ENCODE results near the gene WAS. TPM values are rescaled to one million over a fixed set of nuclear protein-coding genes. Genes with fewer than 3 reads are reported as not detected.

The WAS gene
- total and polyA plus RNA-seq, 2 experiments from 2014 or later = 0.73 TPM; not detected in 1

GRCh38 chrX:48726596-48726995 lies 43.0 kb downstream of the WAS start:
- Histone ChIP-seq H4K20me1 (ENCODE audit: insufficient read depth, poor library complexity, severe bottlenecking) (no peaks in the 10 kb centered on the region), H3K4me2 (no peak overlapping the region), H3K27me3 (no peaks in the 10 kb centered on the region), H3K4me3 (no peak overlapping the region), H3K27ac (no peak overlapping the region), H3K36me3 (replicated peaks; ENCODE audit: insufficient read depth, low read depth) (no peaks in the 10 kb centered on the region), H3K79me2 (no peaks in the 10 kb centered on the region), H3K4me1 (ENCODE audit: insufficient read depth) (no peaks in the 10 kb centered on the region), H3K9me2 (replicated peaks; ENCODE audit: insufficient read depth) (no peaks in the 10 kb centered on the region), H2AFZ (no peak overlapping the region), H3K9me3 (ENCODE audit: low read depth) (no peaks in the 10 kb centered on the region)
- TF ChIP-seq CTCF (IDR thresholded peaks at IDR 0.05; ENCODE audit: poor library complexity) (no peak), EZH2phosphoT487 (IDR thresholded peaks at IDR 0.05; ENCODE audit: low read depth, severe bottlenecking, unreplicated experiment) (no peak), EZH2 (IDR thresholded peaks at IDR 0.05; ENCODE audit: borderline replicate concordance) (no peak)
- no peak for DNase-seq (ENCODE audit: low spot score)
- 77% methylated on average over 2 of the region's 2 CpGs for WGBS (ENCODE audit: low lambda C conversion rate, missing lambda C conversion rate)

- Histone ChIP-seq H2AFZ (no peak overlapping the region), H4K20me1 (ENCODE audit: insufficient read depth, poor library complexity, severe bottlenecking) (no peaks in the 10 kb centered on the region), H3K79me2 (no peaks in the 10 kb centered on the region), H3K9me2 (replicated peaks; ENCODE audit: insufficient read depth) (no peaks in the 10 kb centered on the region), H3K4me1 (ENCODE audit: insufficient read depth) (no peaks in the 10 kb centered on the region), H3K4me3 (no peak overlapping the region), H3K27me3 (no peaks in the 10 kb centered on the region), H3K9me3 (ENCODE audit: low read depth) (no peaks in the 10 kb centered on the region), H3K36me3 (replicated peaks; ENCODE audit: insufficient read depth, low read depth) (no peaks in the 10 kb centered on the region), H3K4me2 (no peak overlapping the region), H3K27ac (no peak overlapping the region)
- DNase-seq (ENCODE audit: low spot score) = no peak
- TF ChIP-seq CTCF (IDR thresholded peaks at IDR 0.05; ENCODE audit: poor library complexity) (no peak), EZH2 (IDR thresholded peaks at IDR 0.05; ENCODE audit: borderline replicate concordance) (no peak), EZH2phosphoT487 (IDR thresholded peaks at IDR 0.05; ENCODE audit: low read depth, severe bottlenecking, unreplicated experiment) (no peak)
These were observed 45.1 kb downstream of the WAS start for GRCh38 chrX:48728653-48729052.

- TF ChIP-seq EZH2 (IDR thresholded peaks at IDR 0.05; ENCODE audit: borderline replicate concordance) = no peak
- H3K9me3 ChIP-seq (ENCODE audit: low read depth) = no peaks in the 10 kb centered on the region
- H3K4me3 ChIP-seq = no peak overlapping the region
- H4K20me1 ChIP-seq (ENCODE audit: insufficient read depth, poor library complexity, severe bottlenecking) = no peaks in the 10 kb centered on the region
- peak overlapping the region; percentile 71 for H3K4me2 ChIP-seq
- H3K36me3 ChIP-seq (replicated peaks; ENCODE audit: insufficient read depth, low read depth) = no peaks in the 10 kb centered on the region
- H3K9me2 ChIP-seq (replicated peaks; ENCODE audit: insufficient read depth) = no peaks in the 10 kb centered on the region
- DNase-seq (ENCODE audit: low spot score) = no peak
- no peaks in the 10 kb centered on the region for H3K79me2 ChIP-seq
- H3K27me3 ChIP-seq = no peaks in the 10 kb centered on the region
- peak overlapping the region; percentile 29 for H3K27ac ChIP-seq
- peak overlapping the region; percentile 28 for H2AFZ ChIP-seq
- WGBS (ENCODE audit: low lambda C conversion rate, missing lambda C conversion rate) = 91% methylated on average over 1 of the region's 1 CpG
- H3K4me1 ChIP-seq (ENCODE audit: insufficient read depth) = no peaks in the 10 kb centered on the region
These were observed 52.7 kb downstream of the WAS start for GRCh38 chrX:48736303-48736702.

- Histone ChIP-seq H3K4me2 (peak overlapping the region; percentile 71), H3K79me2 (no peaks in the 10 kb centered on the region), H4K20me1 (ENCODE audit: insufficient read depth, poor library complexity, severe bottlenecking) (no peaks in the 10 kb centered on the region), H3K27ac (peak overlapping the region; percentile 29), H3K27me3 (no peaks in the 10 kb centered on the region), H3K4me3 (peak overlapping the region; percentile 13), H3K4me1 (ENCODE audit: insufficient read depth) (no peaks in the 10 kb centered on the region), H3K36me3 (replicated peaks; ENCODE audit: insufficient read depth, low read depth) (no peaks in the 10 kb centered on the region), H3K9me2 (replicated peaks; ENCODE audit: insufficient read depth) (no peaks in the 10 kb centered on the region), H2AFZ (peak overlapping the region; percentile 28), H3K9me3 (ENCODE audit: low read depth) (no peaks in the 10 kb centered on the region)
- 50% methylated on average over 10 of the region's 10 CpGs for WGBS (ENCODE audit: low lambda C conversion rate, missing lambda C conversion rate)
- TF ChIP-seq EZH2 (IDR thresholded peaks at IDR 0.05; ENCODE audit: borderline replicate concordance) (no peak), CTCF (IDR thresholded peaks at IDR 0.05; ENCODE audit: poor library complexity) (no peak), EZH2phosphoT487 (IDR thresholded peaks at IDR 0.05; ENCODE audit: low read depth, severe bottlenecking, unreplicated experiment) (no peak)
- no peak for DNase-seq (ENCODE audit: low spot score)
These were observed 53.2 kb downstream of the WAS start for GRCh38 chrX:48736878-48737212.
